Adipocyte (in vitro differentiated cells): ENCODE data around the gene TARBP2.
"Not testable (repeated sequence)": the region's sequence is repeated elsewhere in the genome, so short reads cannot be mapped to it uniquely, and the experiment has no call there.

Experiments
- DNase-seq: peaks from one replicate; pipeline ENCODE4 v3.0.0-alpha.2; 2015; ENCODE audit warnings: low read depth
- H3K27me3 ChIP-seq: replicated peaks from 2 replicates; pipeline ENCODE4 v1.7.0; 2013; ENCODE audit warnings: mild to moderate bottlenecking, low read length, moderate library complexity; ENCODE audit not compliant: control insufficient read depth, insufficient read depth
- H3K36me3 ChIP-seq: 2 replicates; pipeline ENCODE4 v1.7.0; 2013; ENCODE audit warnings: low read length, mild to moderate bottlenecking, moderate library complexity; ENCODE audit not compliant: control insufficient read depth, insufficient read depth, severe bottlenecking
- H3K4me1 ChIP-seq: 2 replicates; pipeline ENCODE4 v1.7.0; 2013; ENCODE audit warnings: mild to moderate bottlenecking, low read length, moderate library complexity; ENCODE audit not compliant: control insufficient read depth, insufficient read depth
- H3K4me3 ChIP-seq: 2 replicates; pipeline ENCODE4 v1.7.0; 2013; ENCODE audit warnings: mild to moderate bottlenecking, low read length, moderate library complexity
- H3K9ac ChIP-seq: 2 replicates; pipeline ENCODE4 v1.7.0; 2013; ENCODE audit warnings: mild to moderate bottlenecking, low read length, moderate library complexity
- H3K9me3 ChIP-seq: 2 replicates; pipeline ENCODE4 v1.7.0; 2013; ENCODE audit warnings: mild to moderate bottlenecking, low read length, moderate library complexity; ENCODE audit not compliant: control insufficient read depth

TARBP2 gene

GRCh38 chr12:53476769-53477209, 24.3 kb upstream of the TARBP2 start:
- Histone ChIP-seq H3K36me3 (peaks cover 87% of the 10 kb centered on the region), H3K27me3 (no peaks in the 10 kb centered on the region), H3K4me3 (no peak overlapping the region), H3K9ac (peak overlapping the region; percentile 60), H3K4me1 (peaks cover 84% of the 10 kb centered on the region), H3K9me3 (no peaks in the 10 kb centered on the region)
- peak; percentile 54 for DNase-seq

GRCh38 chr12:53478865-53479264, 22.2 kb upstream of the TARBP2 start:
- Histone ChIP-seq H3K9me3 (no peaks in the 10 kb centered on the region), H3K4me3 (no peak overlapping the region), H3K9ac (peak overlapping the region; percentile 29), H3K4me1 (peaks cover 68% of the 10 kb centered on the region), H3K36me3 (peaks cover 86% of the 10 kb centered on the region), H3K27me3 (no peaks in the 10 kb centered on the region)
- no peak for DNase-seq

- H3K9ac ChIP-seq = no peak overlapping the region
- H3K4me3 ChIP-seq = no peak overlapping the region
- no peaks in the 10 kb centered on the region for H3K9me3 ChIP-seq
- DNase-seq = no peak
- peaks cover 82% of the 10 kb centered on the region for H3K36me3 ChIP-seq
- H3K4me1 ChIP-seq = peaks cover 64% of the 10 kb centered on the region
- no peaks in the 10 kb centered on the region for H3K27me3 ChIP-seq
Measured at GRCh38 chr12:53479331-53479730, 21.8 kb upstream of the TARBP2 start.

- peak; percentile 22 for DNase-seq
- H3K4me3 ChIP-seq = no peak overlapping the region
- no peaks in the 10 kb centered on the region for H3K9me3 ChIP-seq
- H3K4me1 ChIP-seq = peaks cover 53% of the 10 kb centered on the region
- H3K9ac ChIP-seq = peak overlapping the region; percentile 52
- no peaks in the 10 kb centered on the region for H3K27me3 ChIP-seq
- peaks cover 76% of the 10 kb centered on the region for H3K36me3 ChIP-seq
Measured at GRCh38 chr12:53480491-53481442, 20.3 kb upstream of the TARBP2 start.

GRCh38 chr12:53481458-53481857, 19.6 kb upstream of the TARBP2 start:
- peaks cover 75% of the 10 kb centered on the region for H3K36me3 ChIP-seq
- H3K4me1 ChIP-seq = peaks cover 46% of the 10 kb centered on the region
- H3K4me3 ChIP-seq, H3K9ac ChIP-seq, H3K27me3 ChIP-seq, H3K9me3 ChIP-seq: not testable (repeated sequence)
- peak; percentile 60 for DNase-seq

- H3K36me3 ChIP-seq = peaks cover 69% of the 10 kb centered on the region
- H3K4me1 ChIP-seq = peaks cover 40% of the 10 kb centered on the region
- no peak for DNase-seq
- no peaks in the 10 kb centered on the region for H3K27me3 ChIP-seq
- no peaks in the 10 kb centered on the region for H3K9me3 ChIP-seq
- no peak overlapping the region for H3K9ac ChIP-seq
- H3K4me3 ChIP-seq = no peak overlapping the region
Measured at GRCh38 chr12:53481939-53482586, 19.0 kb upstream of the TARBP2 start.

GRCh38 chr12:53482626-53483168, 18.4 kb upstream of the TARBP2 start:
- H3K36me3 ChIP-seq = peaks cover 64% of the 10 kb centered on the region

GRCh38 chr12:53483225-53483978, 17.7 kb upstream of the TARBP2 start:
- peaks cover 59% of the 10 kb centered on the region for H3K36me3 ChIP-seq
- DNase-seq = no peak
- H3K4me3 ChIP-seq = no peak overlapping the region
- H3K9me3 ChIP-seq = no peaks in the 10 kb centered on the region
- peaks cover 29% of the 10 kb centered on the region for H3K4me1 ChIP-seq
- no peak overlapping the region for H3K9ac ChIP-seq
- no peaks in the 10 kb centered on the region for H3K27me3 ChIP-seq

More at GRCh38 chr12:53482626-53483168, 18.4 kb upstream of the TARBP2 start:
- Histone ChIP-seq H3K9me3 (no peaks in the 10 kb centered on the region), H3K27me3 (no peaks in the 10 kb centered on the region), H3K4me1 (peaks cover 37% of the 10 kb centered on the region), H3K4me3 (no peak overlapping the region), H3K9ac (no peak overlapping the region)
- no peak for DNase-seq

- no peaks in the 10 kb centered on the region for H3K27me3 ChIP-seq
- H3K4me1 ChIP-seq = peaks cover 24% of the 10 kb centered on the region
- no peaks in the 10 kb centered on the region for H3K9me3 ChIP-seq
- peaks cover 53% of the 10 kb centered on the region for H3K36me3 ChIP-seq
- H3K9ac ChIP-seq = no peak overlapping the region
- H3K4me3 ChIP-seq = no peak overlapping the region
- no peak for DNase-seq
Measured at GRCh38 chr12:53483979-53484377, 17.1 kb upstream of the TARBP2 start.

- peaks cover 43% of the 10 kb centered on the region for H3K36me3 ChIP-seq
- H3K4me3 ChIP-seq = no peak overlapping the region
- no peaks in the 10 kb centered on the region for H3K27me3 ChIP-seq
- no peak overlapping the region for H3K9ac ChIP-seq
- H3K9me3 ChIP-seq = no peaks in the 10 kb centered on the region
- DNase-seq = no peak
- peaks cover 15% of the 10 kb centered on the region for H3K4me1 ChIP-seq
Measured at GRCh38 chr12:53484686-53485575, 16.2 kb upstream of the TARBP2 start.
